Ovary (tissue), 9 donors: Measurements from ENCODE around the gene SEMA3C. TPM values are rescaled to one million over a fixed set of nuclear protein-coding genes. Genes with fewer than 3 reads are reported as not detected.

Source experiments
- DNase-seq, 5 donors: peaks; one replicate each; pipeline ENCODE4 v3.0.0-alpha.2; 2019 to 2020
- H3K27ac ChIP-seq, 2 donors: fragments of 200-600 bp; one replicate each; pipeline versions ENCODE4 v1.5.1 to v1.8.0; 2019 to 2022
- H3K27me3 ChIP-seq: fragments of 200-600 bp; one replicate; pipeline ENCODE4 v1.8.0; 2022
- H3K36me3 ChIP-seq: fragments of 200-600 bp; sonication (generic); one replicate; pipeline ENCODE4 v1.5.1; 2019
- H3K4me1 ChIP-seq: one replicate; pipeline ENCODE4 v1.8.1; 2013; ENCODE audit warnings: mild to moderate bottlenecking, moderate library complexity; ENCODE audit not compliant: insufficient read depth
- H3K4me3 ChIP-seq: fragments of 200-600 bp; sonication (generic); one replicate; pipeline ENCODE4 v1.5.1; 2017
- H3K9me3 ChIP-seq, 2 donors: fragments of 200-600 bp in 1 of 2; sonication (generic) in 1 of 2; one replicate each; pipeline versions ENCODE4 v1.5.1 to v1.8.1; 2013 to 2019; ENCODE audit warnings: mild to moderate bottlenecking in 1 of 2, moderate library complexity in 1 of 2
- CTCF ChIP-seq, 3 donors: fragments of 450-650 bp in 2 of 3; fragments of 200-600 bp in 1 of 3; IDR thresholded peaks; one replicate each; pipeline versions ENCODE4 v1.5.1 to v1.8.0; 2016 to 2022; ENCODE audit warnings: antibody characterized with exemption in 3 of 3, mild to moderate bottlenecking in 1 of 3
- EP300 ChIP-seq: sonication (generic); formaldehyde crosslinking; IDR thresholded peaks from one replicate; pipeline ENCODE4 v1.6.1; 2017; ENCODE audit warnings: antibody characterized with exemption
- POLR2A ChIP-seq: fragments of 450-650 bp; IDR thresholded peaks from one replicate; pipeline ENCODE4 v1.6.1; 2017; ENCODE audit warnings: antibody characterized with exemption, mild to moderate bottlenecking, moderate library complexity
- WGBS, 3 donors: extraction: QIAGEN DNeasy Blood & Tissue Kit in 1 of 3; methylation state at CpG; one replicate each; pipeline versions ENCODE4 v1.1.5 to v1.1.7; 2013 to 2017; 5-methylcytosine and 5-hydroxymethylcytosine counted together
- intact Hi-C, 4 donors: fragments of 100-400 bp; cut with DNase I; formaldehyde crosslinking; loops; one replicate each; pipeline versions ENCODE4 v1.11.0 to v1.15.1; 2022 to 2023
- polyA plus RNA-seq, 2 donors: library from polyadenylated mRNA; stranded (reverse); fragments of 200-250 nt in 1 of 2; fragments of 350-450 nt in 1 of 2; fragmentation: Illumina TruSeq in 1 of 2; extraction: RNeasy Lipid Tissue Mini Kit (QIAGEN cat#74804) in 1 of 2; gene quantifications; one replicate each; pipeline ENCODE4 v1.2.3, GENCODE V29; 2013 to 2014
- total RNA-seq, 7 donors: library from RNA; depleted of rRNA in 2 of 7; stranded (reverse); fragments of >200 nt in 2 of 7; fragmentation: NEBNext Ultra II Directional in 3 of 7; extraction: Animal tissue kit (Norgen Biotek cat#: 25700) in 3 of 7; gene quantifications; one replicate each; pipeline versions ENCODE4 v1.1.0 to v1.2.4, GENCODE V29; 2016 to 2023
- donor health status: DM: no; HTN: no; CAD: no; lungs with moderate emphysema.
- donor health status: DM: no; HTN: no; CAD: no.
- donor health status: Bipolar disorder and iron deficiency.
- donor health status: DM: yes; HTN: yes; CAD: no.
- donor health status: DM: no; HTN: no; CAD: no.
- donor health status: DM: yes; HTN: yes; CAD: no.

Gene SEMA3C
- total and polyA plus RNA-seq, 9 donors: 20.1 to 91.9 (median 53.5) TPM

DNA sequence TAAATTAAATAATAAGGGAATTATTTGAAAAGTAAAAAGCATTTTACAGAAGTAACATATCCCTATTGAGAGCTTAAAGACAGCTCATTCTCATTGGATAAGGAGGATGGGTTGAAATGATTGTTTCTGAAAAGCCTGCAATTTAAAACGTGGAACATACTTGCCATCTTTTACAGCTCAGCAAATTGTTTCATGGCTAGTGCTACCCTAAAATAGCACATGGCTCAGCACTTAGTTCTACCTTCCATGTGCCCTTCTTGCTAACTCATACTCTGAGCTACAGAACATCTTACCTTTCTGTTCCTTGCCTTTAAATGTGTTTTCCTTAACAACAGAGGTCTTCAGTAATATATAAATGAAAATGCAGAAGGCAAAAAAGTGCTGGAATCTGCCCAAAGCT lies 8.6 kb downstream of the SEMA3C start:
- WGBS, 3 donors: 69 to 80% (median 78%) methylated on average over 1 of the region's 1 CpG
- no peaks in the 10 kb centered on the region for H3K4me1 ChIP-seq
- TF ChIP-seq POLR2A (no peak), EP300 (no peak), CTCF (IDR thresholded peaks at IDR 0.05) (no peak)

DNA sequence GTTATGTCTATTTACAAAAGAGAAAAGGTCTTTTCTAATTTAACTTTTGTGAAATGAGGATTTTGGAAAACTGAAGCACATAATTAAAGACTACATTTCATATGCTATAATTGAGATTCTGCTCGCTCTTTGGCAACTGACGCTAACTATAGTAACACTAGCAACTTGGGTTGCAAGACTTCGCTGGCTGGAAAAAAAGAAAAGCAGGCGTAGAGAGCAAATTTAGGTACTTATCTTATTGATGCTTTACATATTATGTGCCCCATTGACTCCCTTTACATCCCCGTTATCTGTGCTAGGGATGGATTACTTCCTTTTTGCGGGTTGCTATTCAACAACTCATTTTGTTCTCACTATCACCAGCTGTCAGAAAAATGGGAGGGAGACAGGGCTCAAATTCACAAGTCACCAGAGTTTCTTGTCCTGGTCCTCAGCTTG lies 10.5 kb downstream of the SEMA3C start:
- intact Hi-C loops: loop anchor here in 1 of 4 donors (10.0 kb wide), 1 partner anchor 124 kb away; no protein-coding TSS in a partner anchor

More for the DNA sequence above, 8.6 kb downstream of the SEMA3C start:
- no peak overlapping the region for H3K27ac ChIP-seq
- intact Hi-C loops: loop anchor here in 1 of 4 donors (10.0 kb wide), 1 partner anchor 185 kb away; no protein-coding TSS in a partner anchor
- no peaks in the 10 kb centered on the region for H3K27me3 ChIP-seq
- H3K4me3 ChIP-seq: no peak overlapping the region
- no peak for DNase-seq
- H3K9me3 ChIP-seq: no peaks in the 10 kb centered on the region
- no peaks in the 10 kb centered on the region for H3K36me3 ChIP-seq

DNA sequence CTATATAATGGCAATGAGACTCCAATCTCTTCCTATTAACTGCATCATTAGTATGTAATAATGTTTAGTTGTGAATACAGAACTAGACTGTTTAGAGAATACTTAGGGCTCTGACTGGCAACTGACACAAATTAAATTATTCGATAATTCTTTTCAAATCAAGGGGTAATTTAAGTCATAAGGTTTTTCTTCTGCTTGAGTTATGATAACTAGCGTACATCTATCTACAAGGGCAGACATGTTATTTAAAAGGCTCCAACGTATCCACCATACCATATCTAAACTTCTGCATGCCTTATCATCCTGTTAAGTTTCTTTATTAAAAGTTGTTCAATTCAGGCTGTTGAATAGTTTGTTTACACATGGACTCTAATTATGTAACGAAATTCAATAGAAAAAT lies 11.2 kb downstream of the SEMA3C start:
- H3K9me3 ChIP-seq: no peaks in the 10 kb centered on the region
- DNase-seq: no peak
- H3K27me3 ChIP-seq: no peaks in the 10 kb centered on the region
- no peak for TF ChIP-seq CTCF (IDR thresholded peaks at IDR 0.05)
- no peak for TF ChIP-seq POLR2A
- TF ChIP-seq EP300: no peak
- intact Hi-C loops: loop anchor here in 1 of 4 donors (10.0 kb wide), 1 partner anchor 123 kb away; no protein-coding TSS in a partner anchor
- 89 to 90% (median 89%) methylated on average over 4 of the region's 4 CpGs for WGBS, 3 donors
- no peak overlapping the region for H3K27ac ChIP-seq
- H3K4me3 ChIP-seq: no peak overlapping the region
- no peaks in the 10 kb centered on the region for H3K36me3 ChIP-seq
- H3K4me1 ChIP-seq: no peaks in the 10 kb centered on the region

More for the DNA sequence above, 10.5 kb downstream of the SEMA3C start:
- WGBS, 3 donors: 94 to 97% (median 96%) methylated on average over 6 of the region's 6 CpGs
- TF ChIP-seq EP300 (no peak), CTCF (IDR thresholded peaks at IDR 0.05) (no peak), POLR2A (no peak)
- H3K4me1 ChIP-seq: no peaks in the 10 kb centered on the region
- H3K27ac ChIP-seq: no peak overlapping the region
- H3K9me3 ChIP-seq: no peaks in the 10 kb centered on the region
- no peak overlapping the region for H3K4me3 ChIP-seq
- DNase-seq: no peak
- no peaks in the 10 kb centered on the region for H3K36me3 ChIP-seq
- no peaks in the 10 kb centered on the region for H3K27me3 ChIP-seq

DNA sequence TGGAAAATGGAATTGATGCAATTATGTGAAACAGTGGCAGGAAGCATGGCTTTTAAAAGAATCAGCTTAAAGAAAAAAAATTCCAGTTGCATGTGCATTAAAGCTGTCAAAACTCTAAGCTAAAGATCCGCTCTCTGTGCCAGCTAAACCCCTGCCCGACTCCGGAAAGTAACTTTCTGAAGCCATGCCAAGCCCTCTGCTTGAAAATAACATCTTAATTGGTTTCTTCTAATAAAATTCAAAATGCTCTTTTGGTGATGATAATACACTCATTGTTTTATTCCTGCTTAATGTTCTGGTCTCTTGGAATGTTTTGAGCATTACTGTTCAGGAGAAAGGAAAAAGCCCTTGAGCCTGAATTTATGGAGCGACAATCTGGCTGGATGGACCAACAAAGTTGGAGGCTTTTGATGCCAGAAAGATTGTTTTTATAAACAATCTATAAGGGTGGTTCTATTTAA lies 11.7 kb downstream of the SEMA3C start:
- no peak for TF ChIP-seq CTCF (IDR thresholded peaks at IDR 0.05)
- no peak for TF ChIP-seq POLR2A
- no peak for TF ChIP-seq EP300
- Histone ChIP-seq H3K27ac (no peak overlapping the region), H3K4me1 (no peaks in the 10 kb centered on the region), H3K36me3 (no peaks in the 10 kb centered on the region), H3K4me3 (no peak overlapping the region), H3K27me3 (no peaks in the 10 kb centered on the region), H3K9me3 (no peaks in the 10 kb centered on the region)
- WGBS, 3 donors: 57 to 67% (median 67%) methylated on average over 4 of the region's 4 CpGs
- DNase-seq: no peak
- intact Hi-C loops: loop anchor here in 1 of 4 donors (10.0 kb wide), 1 partner anchor 122 kb away; no protein-coding TSS in a partner anchor
